Inflammatory macrophage treated with lipopolysaccharide for 1 hour (primary cell): Measurements from ENCODE around the gene THADA.

Experiments
- DNase-seq, 2 donors: peaks; one replicate each; pipeline ENCODE4 v3.0.0-alpha.2; 2020 to 2022

The THADA gene

DNA sequence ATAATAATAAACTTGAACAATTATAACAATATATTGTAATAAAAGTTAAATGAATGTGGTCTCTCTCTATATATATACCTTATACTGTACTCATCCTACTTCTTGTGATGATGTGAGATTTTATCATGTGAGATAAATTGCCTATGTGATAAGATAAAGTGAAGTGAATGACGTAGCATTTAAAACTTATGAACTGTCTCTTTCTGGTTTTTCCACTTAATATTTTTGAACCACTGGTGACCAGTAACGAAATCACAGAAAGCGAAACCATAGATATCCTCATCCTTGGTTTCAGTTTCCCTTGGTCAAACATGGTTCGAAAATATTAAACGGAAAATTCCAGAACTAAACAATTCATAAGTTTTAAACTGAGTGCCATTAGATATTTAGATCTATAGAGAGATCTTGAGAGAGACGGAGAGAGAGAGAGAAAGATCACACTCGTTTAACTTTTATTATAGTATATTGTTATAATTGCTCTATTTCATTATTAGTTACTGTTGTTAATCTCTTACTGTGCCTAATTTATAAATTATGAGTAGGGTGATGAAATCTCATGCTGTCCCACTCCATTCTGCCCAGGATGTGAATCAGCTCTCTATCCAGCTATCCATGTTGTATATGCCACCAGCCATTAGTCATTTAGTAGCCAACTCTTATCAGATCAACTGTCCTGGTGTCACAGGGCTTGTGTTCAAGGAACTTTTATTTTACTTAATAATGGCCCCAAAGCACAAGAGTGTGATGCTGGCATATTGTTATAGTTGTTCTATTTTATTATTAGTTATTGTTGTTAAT lies 156.8 kb downstream of the THADA start:
- DNase-seq: peak in 1 of 2 donors; percentile 64

DNA sequence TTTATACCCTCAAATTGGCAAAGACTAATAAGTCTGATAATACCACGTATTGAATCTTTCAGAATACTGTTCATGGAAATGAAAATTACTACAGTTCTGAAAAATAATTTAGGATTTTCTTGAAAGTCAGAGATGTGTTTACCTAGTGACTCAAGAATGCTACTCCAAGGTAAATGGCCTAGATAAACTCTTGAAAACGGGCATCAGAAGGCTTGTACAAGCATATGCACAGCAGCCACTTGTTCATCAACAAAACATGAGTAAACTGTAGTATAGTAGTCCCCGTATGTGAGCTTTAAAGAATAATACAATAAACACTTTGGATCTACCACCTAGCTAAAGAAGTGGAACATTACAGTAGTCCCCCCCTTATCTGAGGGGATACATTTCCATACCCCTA lies 157.5 kb downstream of the THADA start:
- DNase-seq: no peak

DNA sequence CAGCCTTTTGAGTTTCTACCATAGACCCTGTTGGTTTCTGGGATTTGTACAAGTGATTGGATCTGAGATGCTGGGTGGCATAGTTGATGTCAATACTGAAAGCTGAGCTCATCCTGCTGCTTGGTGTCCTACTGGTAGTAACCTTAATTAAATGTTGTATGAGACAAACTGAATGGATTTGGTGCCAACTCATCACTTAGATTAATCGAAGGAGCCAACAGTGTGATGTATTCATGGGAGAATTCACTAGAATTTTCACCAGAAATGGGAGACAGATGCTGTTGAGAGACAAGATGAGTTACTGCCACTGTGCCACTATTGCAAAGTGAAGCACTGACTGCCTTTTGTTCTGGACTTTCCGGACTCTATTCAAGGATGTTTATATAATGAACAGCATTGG lies 158.5 kb downstream of the THADA start:
- no peak for DNase-seq

DNA sequence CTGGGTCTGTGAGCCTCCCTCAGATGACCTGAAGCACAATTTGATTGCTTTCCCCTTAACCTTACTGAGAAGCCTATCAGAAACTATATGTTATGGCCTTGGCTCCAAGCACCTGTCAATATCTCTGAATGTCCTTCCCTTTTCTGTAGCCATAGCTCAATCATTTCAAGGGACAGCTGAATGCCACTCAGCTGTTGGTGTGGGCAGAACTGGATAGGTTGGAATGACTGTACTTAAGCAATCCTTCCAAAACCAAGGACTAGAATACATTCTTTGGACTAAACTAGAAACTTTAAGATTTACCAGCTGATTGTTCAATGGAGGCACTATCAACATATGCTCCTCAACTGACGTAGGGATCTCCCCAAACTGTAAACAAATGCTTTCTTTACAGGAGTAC lies 159.4 kb downstream of the THADA start:
- DNase-seq: no peak

DNA sequence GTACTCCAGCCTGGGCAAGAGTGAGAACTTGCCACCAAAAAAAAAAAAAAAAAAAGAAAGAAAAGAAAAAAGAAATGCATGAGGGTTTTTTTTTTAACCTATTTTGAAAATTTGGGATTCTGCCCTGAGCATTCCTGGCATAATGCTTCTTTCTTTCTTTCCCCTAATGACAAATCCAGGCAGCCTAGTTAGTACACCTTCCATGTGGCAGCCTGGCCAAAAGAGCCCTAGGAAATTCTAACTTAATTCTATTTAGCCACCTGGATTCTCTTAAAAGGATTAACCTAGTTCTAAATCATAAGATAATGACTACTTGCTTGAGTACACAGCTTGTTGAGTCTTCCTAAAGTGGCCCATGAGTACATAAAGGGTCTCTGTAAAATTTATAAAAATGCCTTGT lies 160.1 kb downstream of the THADA start:
- DNase-seq: no peak

DNA sequence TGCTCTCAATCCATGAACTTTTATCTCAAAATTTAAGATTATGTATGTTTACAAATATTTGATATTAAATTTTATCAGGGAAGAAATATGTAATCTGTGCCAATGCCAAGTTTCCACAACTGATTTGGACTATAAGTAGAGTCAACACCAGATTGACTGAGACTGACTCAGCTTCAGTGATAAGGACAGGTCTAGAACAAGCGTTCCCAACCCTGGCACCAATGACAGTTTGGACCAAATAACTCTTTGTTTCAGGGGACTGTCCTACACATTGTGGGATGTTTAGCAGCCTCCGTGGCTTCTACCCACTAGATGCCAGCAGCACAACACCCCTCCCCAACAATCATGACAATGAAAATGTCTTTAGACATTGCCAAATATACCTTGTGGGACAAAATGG lies 165.3 kb downstream of the THADA start:
- no peak for DNase-seq

DNA sequence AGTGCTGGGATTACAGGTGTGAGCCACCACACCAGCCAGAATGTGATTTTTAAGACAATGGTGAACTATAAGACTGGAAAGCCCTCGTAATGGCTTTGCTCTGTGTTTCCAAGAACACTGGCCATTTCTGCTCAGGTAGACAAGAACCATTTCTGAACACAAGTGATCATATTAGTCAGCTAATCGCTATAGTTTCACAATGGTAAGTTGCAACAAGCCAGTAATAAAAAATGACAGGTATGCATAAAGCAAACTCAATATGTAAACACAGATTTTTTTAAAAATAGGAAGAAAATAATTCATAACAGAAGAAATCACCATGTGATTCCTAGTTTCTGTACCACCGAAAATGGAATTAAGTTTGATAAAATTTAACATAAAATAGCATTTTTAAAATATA lies 166.5 kb downstream of the THADA start:
- DNase-seq: no peak

DNA sequence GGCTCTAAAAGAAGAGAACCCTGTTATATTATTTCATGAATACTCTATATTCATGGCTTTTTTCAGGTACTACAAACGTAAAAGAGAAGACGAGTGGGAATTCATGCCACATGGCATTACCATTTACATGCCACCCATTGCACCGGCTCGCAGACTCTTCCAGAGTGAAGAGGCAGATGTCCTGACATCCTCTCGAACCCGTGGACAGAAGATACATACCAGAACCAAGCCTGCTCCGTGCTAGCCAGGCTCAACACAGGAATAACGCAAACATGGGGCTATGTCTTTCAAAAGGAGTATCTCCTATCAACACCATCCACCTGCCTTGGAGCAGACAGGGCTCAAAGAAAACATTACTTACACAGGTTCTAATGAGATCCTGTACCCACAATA lies 168.8 kb downstream of the THADA start:
- DNase-seq: no peak

DNA sequence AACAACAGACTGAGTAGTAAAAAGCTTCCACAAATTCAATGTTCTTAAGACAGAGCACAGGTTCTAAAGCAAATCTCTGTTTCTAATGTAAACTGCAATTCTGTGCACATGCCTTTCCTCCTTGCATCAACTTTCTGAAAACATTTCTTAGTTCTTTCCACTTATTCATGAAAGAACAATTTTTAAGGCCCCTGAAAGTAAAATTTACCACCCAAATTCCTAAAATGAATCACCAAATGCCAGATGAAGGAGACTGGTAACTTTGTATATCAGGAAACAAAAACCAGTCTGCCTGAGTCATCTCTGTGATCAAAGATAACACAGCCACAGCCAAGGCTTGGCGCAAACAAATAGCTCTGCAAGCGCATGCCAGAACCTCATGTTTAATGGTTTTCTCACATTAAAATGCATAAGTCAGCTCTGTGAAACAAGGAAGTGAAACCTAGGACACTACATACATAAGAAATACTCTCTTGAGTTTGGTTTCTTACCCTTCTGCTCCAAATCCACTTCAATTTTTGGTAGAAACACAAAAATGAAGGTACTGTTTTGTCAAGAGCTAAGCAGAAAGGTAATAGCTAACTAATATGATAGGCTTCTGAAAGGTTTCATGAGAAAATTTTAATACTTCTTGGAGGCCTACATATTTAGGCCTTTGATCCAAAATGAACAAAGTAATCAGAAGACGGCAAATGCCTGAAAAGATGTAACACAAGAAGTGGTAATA lies 169.4 kb downstream of the THADA start:
- peak; percentile 87 to 94 for DNase-seq

DNA sequence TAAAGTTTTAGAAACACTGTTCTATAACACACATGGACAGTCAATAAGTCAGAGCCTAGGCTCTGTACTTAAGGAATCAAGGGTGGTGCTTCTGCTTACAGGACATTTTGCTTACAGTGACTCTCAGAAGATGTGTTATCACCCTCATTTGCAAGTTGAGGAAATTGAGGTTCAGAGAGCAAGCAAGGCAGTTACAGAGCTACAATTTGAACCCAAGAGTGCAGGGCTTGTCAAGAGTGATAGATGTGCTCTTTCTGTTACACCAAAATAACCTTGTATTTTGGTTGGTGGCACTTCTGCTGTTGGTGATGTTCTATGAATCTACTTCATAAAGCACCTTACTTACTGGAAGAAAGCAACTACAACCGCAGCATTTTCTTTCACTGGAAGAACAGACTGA lies 170.2 kb downstream of the THADA start:
- DNase-seq: no peak

DNA sequence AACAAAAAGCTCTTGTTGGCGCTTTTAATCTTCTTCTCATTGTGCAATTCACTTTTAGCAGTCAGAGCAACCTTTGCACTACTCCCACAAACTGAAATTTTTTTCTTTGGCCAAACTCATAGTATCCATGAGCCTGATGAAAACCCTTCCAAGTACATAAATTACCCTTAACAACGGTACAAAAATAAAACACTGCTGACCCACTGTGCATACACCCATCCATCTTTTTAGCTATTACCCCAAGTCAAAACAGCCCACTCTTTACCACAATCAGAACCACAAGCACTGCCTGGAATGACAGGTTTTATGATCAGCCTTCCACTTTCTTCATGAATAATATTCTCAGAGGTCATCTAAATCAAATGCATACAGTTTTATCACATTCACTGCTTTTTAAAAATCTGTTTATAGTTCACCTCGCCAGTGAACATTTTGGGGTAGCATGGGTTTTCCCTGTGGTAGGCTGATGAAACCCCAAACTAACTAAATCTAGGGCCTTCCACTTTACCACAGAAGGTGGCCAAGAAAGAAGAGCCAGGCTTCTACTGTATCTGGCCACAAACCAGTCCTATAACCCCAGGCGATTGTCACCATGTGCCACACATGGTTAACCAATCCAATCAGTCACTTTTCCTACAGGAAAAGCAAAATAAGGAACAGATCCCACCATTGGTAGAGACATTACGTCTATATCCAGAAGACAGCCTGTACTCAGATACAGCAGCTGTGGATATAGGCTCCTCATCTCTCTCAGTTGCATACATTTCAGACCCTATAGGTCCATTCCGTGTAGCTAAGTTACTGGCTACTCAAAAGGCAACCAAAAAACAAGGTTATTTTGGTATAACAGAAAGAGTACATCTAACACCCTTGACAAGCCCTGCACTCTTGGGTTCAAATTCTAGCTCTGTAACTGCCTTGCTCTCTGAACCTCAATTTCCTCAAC lies 171.3 kb downstream of the THADA start:
- DNase-seq: no peak

DNA sequence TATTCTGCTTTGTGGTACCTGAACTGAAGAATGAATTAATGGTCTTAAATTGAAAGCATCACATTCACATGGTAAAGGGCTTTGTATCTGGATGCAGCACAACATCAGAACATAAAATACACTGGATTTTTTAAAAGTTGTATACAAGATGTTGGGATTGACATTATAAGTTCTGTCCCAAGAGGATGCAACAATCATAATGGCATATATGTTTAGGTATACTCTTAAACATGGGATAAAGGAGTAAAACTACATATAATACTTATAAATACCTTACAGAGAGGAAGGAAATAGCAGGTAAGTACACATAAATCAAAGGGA lies 171.9 kb downstream of the THADA start:
- no peak for DNase-seq

DNA sequence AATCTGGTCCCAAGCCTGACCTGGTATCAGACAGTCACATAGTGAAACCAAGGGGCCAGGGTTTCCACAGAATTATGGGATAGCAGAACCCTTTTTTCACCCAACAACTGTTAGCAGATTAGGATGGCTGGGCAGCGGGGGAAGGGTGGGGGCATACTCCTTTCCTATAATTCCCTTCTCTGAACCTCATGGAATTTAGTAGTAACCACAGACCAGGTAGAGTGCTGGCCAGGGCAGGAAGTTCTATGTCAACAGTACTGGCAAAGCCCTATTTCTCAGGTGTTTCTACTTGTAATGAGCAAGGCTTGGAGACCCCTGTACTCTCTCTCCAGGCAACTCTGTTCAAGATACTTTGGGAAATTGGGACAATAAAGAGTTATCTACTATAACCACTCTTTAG lies 174.6 kb downstream of the THADA start:
- DNase-seq: no peak

DNA sequence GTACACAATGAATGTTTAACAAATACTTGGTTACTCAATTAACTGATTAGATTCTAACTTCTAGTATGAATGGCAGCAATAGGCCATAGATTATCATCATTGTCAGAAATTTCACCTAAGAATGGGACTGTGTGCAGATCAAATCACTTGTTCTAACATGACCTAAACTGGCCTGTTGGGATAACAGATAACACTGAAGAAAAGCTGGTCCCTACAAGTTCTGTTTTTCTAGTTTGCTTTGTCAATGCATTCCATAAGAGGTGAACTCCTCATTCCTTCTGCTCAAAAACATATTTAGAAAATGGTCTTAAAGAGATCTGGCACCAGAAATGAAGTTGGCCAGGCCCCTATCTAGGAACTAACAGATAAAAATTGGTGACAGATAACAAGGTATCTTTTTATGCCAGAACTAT lies 175.4 kb downstream of the THADA start:
- no peak for DNase-seq

DNA sequence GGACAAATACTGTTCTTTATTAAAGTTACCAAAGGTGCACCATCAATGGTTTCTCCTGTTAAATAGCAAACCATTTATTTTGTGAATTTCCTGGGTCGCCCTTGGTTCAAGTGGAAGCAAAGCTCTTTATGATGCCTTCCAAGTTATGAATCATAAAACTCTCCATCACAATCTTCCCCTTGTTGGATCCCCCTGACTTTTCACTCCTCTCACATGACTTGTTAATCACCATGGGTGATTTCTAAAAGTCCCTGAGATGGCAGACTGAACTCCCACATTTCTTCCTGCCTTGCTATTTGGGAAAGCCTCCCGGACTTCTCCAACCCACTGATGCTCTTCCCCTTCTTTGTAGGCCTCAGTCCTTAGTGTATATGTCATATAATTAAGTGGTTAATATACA lies 176.0 kb downstream of the THADA start:
- peak; percentile 82 to 97 for DNase-seq

DNA sequence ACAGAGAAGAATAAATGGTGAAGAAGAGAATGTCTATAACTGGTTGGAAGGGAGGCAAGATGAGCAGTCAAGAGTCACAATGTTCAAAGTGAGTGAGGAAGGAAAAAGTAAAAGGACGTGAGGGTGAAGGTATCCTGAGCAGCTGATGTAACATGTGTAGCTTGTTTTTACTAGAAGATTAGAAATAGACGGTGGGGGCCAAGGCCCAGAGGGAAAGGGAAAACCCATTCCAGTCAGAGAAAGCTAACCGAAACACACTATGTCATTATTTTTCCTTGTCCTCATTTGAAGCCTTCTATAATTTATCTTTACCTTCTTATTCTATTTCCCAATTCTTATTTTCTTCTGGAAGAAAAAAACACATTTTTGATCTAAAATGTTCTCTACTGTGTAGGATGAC lies 176.6 kb downstream of the THADA start:
- peak in 1 of 2 donors; percentile 19 for DNase-seq

DNA sequence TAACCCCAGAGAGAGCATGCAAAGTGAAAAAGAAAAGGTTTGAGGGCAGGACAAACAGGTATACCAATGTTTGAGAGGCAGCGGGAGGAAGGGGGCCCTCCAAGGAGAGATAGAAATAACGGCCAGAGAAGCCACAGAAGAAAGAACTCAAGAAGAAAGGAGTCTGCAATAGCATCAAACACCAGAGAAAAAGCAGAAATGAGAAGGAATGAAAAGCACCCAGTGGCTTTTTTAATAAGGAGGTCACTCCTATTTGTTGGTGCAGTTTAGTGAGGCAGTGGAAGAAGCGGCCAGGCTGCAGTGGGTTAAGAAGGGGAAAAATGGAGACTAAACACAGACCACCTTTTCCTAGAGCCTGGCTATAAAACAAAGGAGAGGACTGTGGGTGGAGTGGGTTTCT lies 177.2 kb downstream of the THADA start:
- DNase-seq: no peak

DNA sequence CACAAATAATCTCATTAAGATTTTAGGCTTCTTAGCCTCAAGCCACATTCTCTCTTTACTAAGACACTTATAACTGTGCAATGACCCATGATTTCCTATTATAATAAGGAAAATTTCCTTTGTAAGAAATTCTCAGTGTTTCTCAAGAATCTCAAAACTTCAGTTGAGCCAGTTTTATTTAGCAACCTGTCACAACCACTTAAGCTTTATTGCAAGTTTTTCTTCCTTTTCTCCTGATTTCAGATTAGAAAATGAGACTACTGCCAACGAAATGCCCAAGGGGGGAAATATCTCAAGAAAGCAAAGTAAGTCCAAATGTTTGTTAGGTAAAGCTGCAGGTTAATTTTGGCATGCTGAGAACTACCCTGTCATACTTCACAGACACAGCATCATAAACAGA lies 178.5 kb downstream of the THADA start:
- peak; percentile 81 for DNase-seq

DNA sequence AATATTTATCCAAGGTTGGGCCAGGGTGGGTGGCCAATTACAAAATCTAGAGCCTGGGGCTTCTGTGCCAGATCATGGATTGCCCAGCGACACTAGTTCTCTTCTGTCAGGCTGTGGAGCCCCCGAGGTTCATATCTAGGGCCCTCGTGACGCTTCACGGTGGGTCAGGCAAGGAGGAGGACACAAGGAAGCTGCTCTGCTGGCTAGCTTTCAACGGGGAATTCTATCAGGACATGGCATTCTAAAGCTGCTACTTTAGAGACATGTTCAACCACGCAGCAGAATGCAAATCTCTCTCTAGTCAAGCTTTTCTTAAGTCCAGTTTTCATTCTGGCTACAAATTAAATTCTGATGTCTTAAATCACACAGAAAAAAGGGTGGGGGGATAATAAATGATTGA lies 180.2 kb downstream of the THADA start:
- no peak for DNase-seq

DNA sequence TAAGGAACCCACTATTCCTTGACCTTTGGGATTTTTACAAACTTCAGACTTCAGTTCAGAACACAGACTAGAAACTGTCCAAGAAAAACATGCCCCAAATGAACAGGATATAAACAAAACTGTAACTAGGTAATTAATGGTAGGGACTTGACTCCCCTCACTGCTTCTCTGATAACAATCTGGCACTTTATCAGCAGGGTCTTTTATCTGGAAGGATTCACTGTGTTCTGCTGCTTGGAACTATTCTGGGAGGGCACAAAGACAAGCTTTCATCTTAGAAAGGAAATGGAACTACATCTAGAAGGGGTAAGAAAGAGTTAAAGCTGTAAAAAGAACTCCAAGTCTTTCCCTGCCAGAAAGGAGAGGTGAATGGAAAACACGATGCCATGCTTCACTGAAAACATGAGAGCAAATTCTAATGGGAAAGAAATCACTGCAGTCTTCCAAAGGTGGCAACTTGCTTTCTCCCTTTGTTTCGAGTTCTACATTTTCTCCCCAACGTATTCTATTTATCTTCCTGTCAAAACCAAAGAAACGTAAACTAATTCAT lies 181.2 kb downstream of the THADA start:
- no peak for DNase-seq

DNA sequence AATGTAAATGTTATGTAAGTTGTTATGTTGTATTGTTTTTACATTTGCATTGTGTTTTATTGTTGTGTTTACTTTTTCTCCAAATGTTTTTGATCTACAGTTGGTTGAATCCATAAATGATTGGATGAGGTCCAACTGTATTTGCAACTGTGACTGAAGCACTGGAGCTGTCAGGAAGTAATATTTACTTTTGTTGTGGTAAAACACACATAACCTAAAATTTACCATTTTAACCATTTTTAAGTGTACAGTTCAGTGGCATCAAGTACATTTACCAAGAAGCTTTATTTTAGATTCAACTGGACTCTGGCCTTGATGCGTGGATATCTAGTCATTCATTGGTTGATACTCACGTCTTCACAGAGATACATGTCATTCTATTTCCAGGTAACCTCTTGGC lies 181.8 kb downstream of the THADA start:
- no peak for DNase-seq

DNA sequence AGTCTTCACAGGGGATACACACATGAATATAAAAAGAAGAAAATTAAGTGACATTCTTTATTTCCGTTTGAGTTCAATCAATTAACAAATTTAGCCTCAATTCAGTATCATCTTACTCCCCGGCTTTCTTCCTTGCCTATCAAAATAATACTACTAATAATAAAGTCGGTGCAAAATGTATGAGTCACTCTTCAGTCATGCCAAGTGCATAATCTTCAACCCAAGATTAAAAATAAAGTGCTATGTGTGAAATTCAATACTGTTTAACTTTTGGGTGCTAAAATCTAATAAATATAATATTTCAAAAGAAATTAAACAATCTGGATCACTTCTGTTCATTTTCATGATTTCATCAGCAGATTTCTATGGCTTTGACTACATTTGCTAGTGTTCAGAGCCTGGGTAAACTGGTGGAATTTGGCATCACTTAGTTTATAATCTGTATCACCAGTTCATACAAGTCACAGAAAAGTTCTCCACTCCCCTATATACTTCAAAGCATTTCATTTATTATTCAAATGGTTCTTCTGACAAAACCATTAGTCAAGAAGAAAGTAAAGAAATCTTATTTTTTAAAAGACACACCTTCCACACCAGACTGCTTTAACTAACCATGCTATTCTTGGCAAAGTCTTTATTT lies 183.6 kb downstream of the THADA start:
- DNase-seq: no peak
